WTC11 (cell line): ENCODE measurements around the gene PRR15L. TPM values are rescaled to one million over a fixed set of nuclear protein-coding genes. Genes with fewer than 3 reads are reported as not detected.

ENCODE experiments used
- ATAC-seq: fragments of 200-7000 bp; cut with Tn5 transposase; 2 replicates; pipeline ENCODE4 v1.10.0; 2021; ENCODE audit warnings: mild to moderate bottlenecking, moderate library complexity
- CTCF ChIA-PET: fragments of 300-600 bp; sonication (Branson Sonifier 250); formaldehyde crosslinking; loops from one replicate; lab custom pipeline; 2021; ENCODE audit warnings: antibody characterized with exemption; lab: Charles Lee
- POLR2A ChIA-PET: fragments of 350-600 bp; sonication (Branson Sonifier 250); formaldehyde crosslinking; loops from one replicate; lab custom pipeline; 2021; ENCODE audit warnings: antibody characterized with exemption; lab: Charles Lee
- DNase-seq: peaks from one replicate; pipeline ENCODE4 v3.0.0; 2021; ENCODE audit warnings: low spot score
- H3K27ac Mint-ChIP-seq: 2 replicates; pipeline ENCODE4 v1.8.0; 2021; ENCODE audit warnings: mixed read lengths
- H3K27me3 Mint-ChIP-seq: 2 replicates; pipeline ENCODE4 v1.8.0; 2021; ENCODE audit warnings: low read depth, mild to moderate bottlenecking, moderate library complexity, mixed read lengths
- H3K36me3 Mint-ChIP-seq: 2 replicates; pipeline ENCODE4 v1.8.0; 2021; ENCODE audit warnings: mixed read lengths
- H3K4me1 Mint-ChIP-seq: 2 replicates; pipeline ENCODE4 v1.8.0; 2022; ENCODE audit warnings: mixed read lengths
- H3K4me3 Mint-ChIP-seq: 2 replicates; pipeline ENCODE4 v1.8.0; 2021; ENCODE audit warnings: mild to moderate bottlenecking, moderate library complexity, mixed read lengths
- H3K9me3 Mint-ChIP-seq: 2 replicates; pipeline ENCODE4 v1.8.0; 2021; ENCODE audit warnings: mixed read lengths
- CBFB ChIP-seq: sonication (generic); formaldehyde crosslinking; IDR thresholded peaks from 2 replicates; pipeline ENCODE4 v1.8.1; 2022; ENCODE audit warnings: mild to moderate bottlenecking, low read depth, missing genetic modification reagents
- CDX4 ChIP-seq: fragments of 250-450 bp; sonication (Bioruptor Pico); IDR thresholded peaks from 2 replicates; pipeline ENCODE4 v1.9.0; 2021; ENCODE audit warnings: moderate library complexity, mild to moderate bottlenecking, inconsistent platforms, borderline replicate concordance
- CREB1 ChIP-seq: sonication (generic); formaldehyde crosslinking; IDR thresholded peaks from 2 replicates; pipeline ENCODE4 v1.8.0; 2023; ENCODE audit warnings: mild to moderate bottlenecking, missing genetic modification reagents
- GRHL2 ChIP-seq: fragments of 250-450 bp; sonication (Bioruptor Pico); IDR thresholded peaks from 2 replicates; pipeline ENCODE4 v1.8.0; 2022; ENCODE audit warnings: mild to moderate bottlenecking, moderate library complexity; ENCODE audit not compliant: insufficient replicate concordance, severe bottlenecking
- HMGXB4 ChIP-seq: sonication (generic); formaldehyde crosslinking; IDR thresholded peaks from 2 replicates; pipeline ENCODE4 v1.8.1; 2023; ENCODE audit warnings: mild to moderate bottlenecking, moderate library complexity, missing genetic modification reagents
- JUN ChIP-seq: sonication (generic); formaldehyde crosslinking; IDR thresholded peaks from 2 replicates; pipeline ENCODE4 v1.8.0; 2023; ENCODE audit warnings: mild to moderate bottlenecking, missing genetic modification reagents
- MXD4 ChIP-seq: fragments of 250-450 bp; sonication (Bioruptor Pico); IDR thresholded peaks from 2 replicates; pipeline ENCODE4 v1.8.0; 2021; ENCODE audit warnings: mild to moderate bottlenecking, moderate library complexity, borderline replicate concordance
- NFE2L1 ChIP-seq: sonication (generic); formaldehyde crosslinking; IDR thresholded peaks from 2 replicates; pipeline ENCODE4 v1.8.1; 2023; ENCODE audit warnings: missing genetic modification reagents
- NFYB ChIP-seq: sonication (generic); formaldehyde crosslinking; conservative IDR thresholded peaks from 2 replicates; pipeline ENCODE4 v1.8.0; 2022; ENCODE audit warnings: low read depth, missing genetic modification reagents
- NR3C1 ChIP-seq: sonication (generic); formaldehyde crosslinking; conservative IDR thresholded peaks from 2 replicates; pipeline ENCODE4 v1.8.1; 2023; ENCODE audit warnings: low read depth, mild to moderate bottlenecking, missing genetic modification reagents
- OVOL2 ChIP-seq: fragments of 250-450 bp; sonication (Bioruptor Pico); IDR thresholded peaks from 2 replicates; pipeline ENCODE4 v1.9.0; 2021; ENCODE audit warnings: mild to moderate bottlenecking, borderline replicate concordance
- PRRX2 ChIP-seq: fragments of 250-450 bp; sonication (Bioruptor Pico); IDR thresholded peaks from 2 replicates; pipeline ENCODE4 v1.8.0; 2021; ENCODE audit warnings: mild to moderate bottlenecking
- RORB ChIP-seq: fragments of 250-450 bp; sonication (Bioruptor Pico); IDR thresholded peaks from 2 replicates; pipeline ENCODE4 v1.9.0; 2021; ENCODE audit warnings: mild to moderate bottlenecking
- SMAD3 ChIP-seq: sonication (generic); formaldehyde crosslinking; IDR thresholded peaks from 2 replicates; pipeline ENCODE4 v1.8.0; 2022; ENCODE audit warnings: missing genetic modification reagents, mild to moderate bottlenecking, borderline replicate concordance
- SMAD4 ChIP-seq: sonication (generic); formaldehyde crosslinking; IDR thresholded peaks from 2 replicates; pipeline ENCODE4 v1.8.0; 2022; ENCODE audit warnings: mild to moderate bottlenecking, missing genetic modification reagents
- SP1 ChIP-seq: sonication (generic); formaldehyde crosslinking; conservative IDR thresholded peaks from 2 replicates; pipeline ENCODE4 v1.8.1; 2022; ENCODE audit warnings: missing genetic modification reagents
- TEAD1 ChIP-seq: sonication (generic); formaldehyde crosslinking; IDR thresholded peaks from 2 replicates; pipeline ENCODE4 v1.8.0; 2022; ENCODE audit warnings: mild to moderate bottlenecking, missing genetic modification reagents
- TEAD4 ChIP-seq: sonication (generic); formaldehyde crosslinking; IDR thresholded peaks from 2 replicates; pipeline ENCODE4 v1.8.0; 2022; ENCODE audit warnings: mild to moderate bottlenecking, missing genetic modification reagents
- ZNF263 ChIP-seq: sonication (generic); formaldehyde crosslinking; IDR thresholded peaks from 2 replicates; pipeline ENCODE4 v1.8.1; 2022; ENCODE audit warnings: low read depth, mild to moderate bottlenecking, moderate library complexity, missing genetic modification reagents
- ZNF281 ChIP-seq: sonication (generic); formaldehyde crosslinking; IDR thresholded peaks from 2 replicates; pipeline ENCODE4 v1.8.0; 2023; ENCODE audit warnings: mild to moderate bottlenecking, missing genetic modification reagents
- ZNF416 ChIP-seq: fragments of 250-450 bp; sonication (Bioruptor Pico); IDR thresholded peaks from 2 replicates; pipeline ENCODE4 v1.9.0; 2021; ENCODE audit warnings: mild to moderate bottlenecking, inconsistent platforms
- total RNA-seq: library from RNA; stranded (reverse); gene quantifications from 3 replicates; pipeline ENCODE4 v1.2.3, GENCODE V29; 2021
- TF ChIP-seq, protein P1 (sequence below): sonication (generic); formaldehyde crosslinking; IDR thresholded peaks from 2 replicates; pipeline ENCODE4 v1.8.1; 2022; ENCODE audit warnings: low read depth, missing genetic modification reagents, borderline replicate concordance
- TF ChIP-seq, protein P2 (sequence below): sonication (generic); formaldehyde crosslinking; IDR thresholded peaks from 2 replicates; pipeline ENCODE4 v1.8.0; 2023; ENCODE audit warnings: missing genetic modification reagents, mild to moderate bottlenecking, borderline replicate concordance
- TF ChIP-seq, protein P3 (sequence below): sonication (generic); formaldehyde crosslinking; IDR thresholded peaks from 2 replicates; pipeline ENCODE4 v1.8.1; 2023; ENCODE audit warnings: mild to moderate bottlenecking, missing genetic modification reagents, moderate library complexity

Gene PRR15L
- total RNA-seq, 1 experiment from 2014 or later, result 0.59 TPM

DNA sequence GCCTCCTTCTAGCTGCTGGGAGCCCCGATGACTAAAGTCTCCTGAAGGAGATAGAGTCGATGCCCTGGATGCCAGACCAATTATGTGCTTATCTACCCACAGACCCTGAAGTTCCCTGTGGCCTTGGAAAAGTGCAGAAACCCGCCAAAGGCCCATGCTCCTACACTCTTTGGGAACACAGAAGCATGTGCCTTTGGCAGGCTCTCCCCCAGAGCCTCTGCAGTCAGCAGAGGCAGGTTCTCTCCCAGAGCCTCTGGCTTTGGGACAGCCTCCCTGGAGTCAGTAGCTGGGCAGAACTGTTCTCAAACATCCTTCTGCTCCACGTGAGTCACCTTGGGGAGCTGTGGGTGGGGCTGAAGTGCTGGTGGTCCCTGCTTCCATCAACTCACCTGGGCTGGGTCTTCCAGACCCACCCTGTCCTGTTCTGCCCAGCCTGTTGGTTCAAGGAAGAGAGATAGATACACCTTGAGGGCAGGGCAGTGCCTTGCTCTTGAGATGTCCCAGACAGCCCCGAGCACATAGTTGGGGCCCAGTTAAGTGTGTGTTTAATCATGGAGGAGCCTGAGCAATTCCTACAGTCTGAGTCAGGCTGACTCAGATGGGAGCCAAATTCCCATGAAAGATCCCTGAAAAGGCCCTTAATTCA lies 10.0 kb upstream of the PRR15L start (continued):
- TF ChIP-seq CBFB (CRISPR knock-in tag) (no peak), NFYB (CRISPR knock-in tag) (no peak), ZNF416 (CRISPR knock-in tag) (no peak)

- Mint-ChIP-seq H3K9me3 (peaks cover 10% of the 10 kb centered on the region), H3K27me3 (peaks cover 32% of the 10 kb centered on the region), H3K4me3 (no peak overlapping the region), H3K36me3 (no peaks in the 10 kb centered on the region), H3K27ac (no peak overlapping the region), H3K4me1 (peaks cover 5% of the 10 kb centered on the region; the same call in 1 of the 2 replicates)
- ATAC-seq (no peak), DNase-seq (no peak)
- CTCF ChIA-PET, result interaction anchor here (0.9 to 1.6 kb wide), 2 partner anchors 20 to 46 kb away, joined by 3 read pairs; no protein-coding TSS in a partner anchor
- POLR2A ChIA-PET, result no interaction called here
- TF ChIP-seq CREB1 (CRISPR knock-in tag), result no peak
- TF ChIP-seq, protein P1, sequence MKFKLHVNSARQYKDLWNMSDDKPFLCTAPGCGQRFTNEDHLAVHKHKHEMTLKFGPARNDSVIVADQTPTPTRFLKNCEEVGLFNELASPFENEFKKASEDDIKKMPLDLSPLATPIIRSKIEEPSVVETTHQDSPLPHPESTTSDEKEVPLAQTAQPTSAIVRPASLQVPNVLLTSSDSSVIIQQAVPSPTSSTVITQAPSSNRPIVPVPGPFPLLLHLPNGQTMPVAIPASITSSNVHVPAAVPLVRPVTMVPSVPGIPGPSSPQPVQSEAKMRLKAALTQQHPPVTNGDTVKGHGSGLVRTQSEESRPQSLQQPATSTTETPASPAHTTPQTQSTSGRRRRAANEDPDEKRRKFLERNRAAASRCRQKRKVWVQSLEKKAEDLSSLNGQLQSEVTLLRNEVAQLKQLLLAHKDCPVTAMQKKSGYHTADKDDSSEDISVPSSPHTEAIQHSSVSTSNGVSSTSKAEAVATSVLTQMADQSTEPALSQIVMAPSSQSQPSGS (CRISPR knock-in tag), result no peak
- TF ChIP-seq, protein P2, sequence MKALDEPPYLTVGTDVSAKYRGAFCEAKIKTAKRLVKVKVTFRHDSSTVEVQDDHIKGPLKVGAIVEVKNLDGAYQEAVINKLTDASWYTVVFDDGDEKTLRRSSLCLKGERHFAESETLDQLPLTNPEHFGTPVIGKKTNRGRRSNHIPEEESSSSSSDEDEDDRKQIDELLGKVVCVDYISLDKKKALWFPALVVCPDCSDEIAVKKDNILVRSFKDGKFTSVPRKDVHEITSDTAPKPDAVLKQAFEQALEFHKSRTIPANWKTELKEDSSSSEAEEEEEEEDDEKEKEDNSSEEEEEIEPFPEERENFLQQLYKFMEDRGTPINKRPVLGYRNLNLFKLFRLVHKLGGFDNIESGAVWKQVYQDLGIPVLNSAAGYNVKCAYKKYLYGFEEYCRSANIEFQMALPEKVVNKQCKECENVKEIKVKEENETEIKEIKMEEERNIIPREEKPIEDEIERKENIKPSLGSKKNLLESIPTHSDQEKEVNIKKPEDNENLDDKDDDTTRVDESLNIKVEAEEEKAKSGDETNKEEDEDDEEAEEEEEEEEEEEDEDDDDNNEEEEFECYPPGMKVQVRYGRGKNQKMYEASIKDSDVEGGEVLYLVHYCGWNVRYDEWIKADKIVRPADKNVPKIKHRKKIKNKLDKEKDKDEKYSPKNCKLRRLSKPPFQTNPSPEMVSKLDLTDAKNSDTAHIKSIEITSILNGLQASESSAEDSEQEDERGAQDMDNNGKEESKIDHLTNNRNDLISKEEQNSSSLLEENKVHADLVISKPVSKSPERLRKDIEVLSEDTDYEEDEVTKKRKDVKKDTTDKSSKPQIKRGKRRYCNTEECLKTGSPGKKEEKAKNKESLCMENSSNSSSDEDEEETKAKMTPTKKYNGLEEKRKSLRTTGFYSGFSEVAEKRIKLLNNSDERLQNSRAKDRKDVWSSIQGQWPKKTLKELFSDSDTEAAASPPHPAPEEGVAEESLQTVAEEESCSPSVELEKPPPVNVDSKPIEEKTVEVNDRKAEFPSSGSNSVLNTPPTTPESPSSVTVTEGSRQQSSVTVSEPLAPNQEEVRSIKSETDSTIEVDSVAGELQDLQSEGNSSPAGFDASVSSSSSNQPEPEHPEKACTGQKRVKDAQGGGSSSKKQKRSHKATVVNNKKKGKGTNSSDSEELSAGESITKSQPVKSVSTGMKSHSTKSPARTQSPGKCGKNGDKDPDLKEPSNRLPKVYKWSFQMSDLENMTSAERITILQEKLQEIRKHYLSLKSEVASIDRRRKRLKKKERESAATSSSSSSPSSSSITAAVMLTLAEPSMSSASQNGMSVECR (CRISPR knock-in tag), result no peak
- no peak for TF ChIP-seq OVOL2 (CRISPR knock-in tag)
- no peak for TF ChIP-seq SMAD4 (CRISPR knock-in tag)
- TF ChIP-seq TEAD1, result no peak
- TF ChIP-seq SP1 (CRISPR knock-in tag), result no peak
- no peak for TF ChIP-seq CDX4 (CRISPR knock-in tag)
- no peak for TF ChIP-seq NR3C1 (CRISPR knock-in tag)
- no peak for TF ChIP-seq GRHL2 (CRISPR knock-in tag)
- TF ChIP-seq MXD4, result no peak
- TF ChIP-seq, protein P3, sequence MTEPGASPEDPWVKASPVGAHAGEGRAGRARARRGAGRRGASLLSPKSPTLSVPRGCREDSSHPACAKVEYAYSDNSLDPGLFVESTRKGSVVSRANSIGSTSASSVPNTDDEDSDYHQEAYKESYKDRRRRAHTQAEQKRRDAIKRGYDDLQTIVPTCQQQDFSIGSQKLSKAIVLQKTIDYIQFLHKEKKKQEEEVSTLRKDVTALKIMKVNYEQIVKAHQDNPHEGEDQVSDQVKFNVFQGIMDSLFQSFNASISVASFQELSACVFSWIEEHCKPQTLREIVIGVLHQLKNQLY (CRISPR knock-in tag), result no peak
- no peak for TF ChIP-seq TEAD4 (CRISPR knock-in tag)
- TF ChIP-seq SMAD3, result no peak
Observed at GRCh38 chr17:47966079-47966519, 8.4 kb upstream of the PRR15L start.

DNA sequence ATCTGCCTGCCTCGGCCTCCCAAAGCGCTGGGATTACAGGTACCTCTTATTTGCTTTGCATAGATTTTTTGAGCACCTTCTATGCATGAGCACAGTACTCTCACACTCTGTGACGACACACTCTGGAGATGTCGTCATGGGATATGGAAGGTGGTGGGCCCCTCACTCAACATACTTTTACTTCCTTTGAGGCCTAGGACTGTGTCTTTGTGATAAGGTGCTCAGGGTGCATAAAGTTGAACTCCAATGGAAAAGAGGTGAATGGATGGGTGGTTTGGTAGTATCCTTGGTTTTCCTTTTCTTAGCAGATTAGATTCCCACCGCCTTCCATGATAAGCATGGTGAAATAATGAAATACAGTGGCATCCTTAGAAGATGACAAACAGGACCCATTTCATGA lies 7.2 kb upstream of the PRR15L start:
- peaks cover 26% of the 10 kb centered on the region for H3K27me3 Mint-ChIP-seq
- peaks cover 2% of the 10 kb centered on the region; the same call in 1 of the 2 replicates for H3K4me1 Mint-ChIP-seq
- peaks cover 10% of the 10 kb centered on the region for H3K9me3 Mint-ChIP-seq
- POLR2A ChIA-PET, result no interaction called here
- H3K36me3 Mint-ChIP-seq, result no peaks in the 10 kb centered on the region
- CTCF ChIA-PET, result no interaction called here
- DNase-seq (no peak), ATAC-seq (no peak)
- no peak overlapping the region for H3K27ac Mint-ChIP-seq
- H3K4me3 Mint-ChIP-seq, result no peak overlapping the region
- TF ChIP-seq PRRX2 (CRISPR knock-in tag) (no peak), ZNF263 (CRISPR knock-in tag) (no peak), NFE2L1 (no peak), HMGXB4 (CRISPR knock-in tag) (no peak), ZNF281 (CRISPR knock-in tag) (no peak), RORB (CRISPR knock-in tag) (no peak), JUN (CRISPR knock-in tag) (no peak)
